K562 (cell line): ENCODE data around the gene IGLON5. TPM values are rescaled to one million over a fixed set of nuclear protein-coding genes. Genes with fewer than 3 reads are reported as not detected.

Experiments used
- ARID3A ChIP-seq: IDR thresholded peaks from 2 replicates; pipeline ENCODE4 v1.6.1; 2012; ENCODE audit warnings: low read depth, low read length, improper control_type of control experiment, borderline replicate concordance
- SIRT6 ChIP-seq: IDR thresholded peaks from one replicate; pipeline ENCODE4 v1.6.1; 2012; ENCODE audit warnings: low read depth, mild to moderate bottlenecking, control low read depth, inconsistent platforms, low read length, moderate library complexity
- ZNF197 ChIP-seq: fragments of 200-800 bp; sonication (Bioruptor generic); IDR thresholded peaks from 2 replicates; pipeline ENCODE4 v1.6.1; 2016; ENCODE audit warnings: low read depth, missing genetic modification characterization, missing compliant biosample characterization
- polyA plus RNA-seq, 8 experiments: library from polyadenylated mRNA; depleted of rRNA in 4 of 8; stranded (reverse) in 5 of 8; unstranded in 3 of 8; fragments of >200 nt; fragmentation: Nextera tagmentation in 2 of 8; fragmentation: Illumina TruSeq in 1 of 8; extraction: Ambion mirVana in 2 of 8; extraction: Trizol in 1 of 8; gene quantifications; 2 replicates each; pipeline versions ENCODE4 v1.2.1 to v1.2.3, GENCODE V29; 2011 to 2014; ENCODE audit warnings: inconsistent platforms in 1 of 8, missing spikeins in 1 of 8
- total RNA-seq, 7 experiments: library from RNA; depleted of rRNA in 6 of 7; stranded (reverse); fragments of >200 nt in 6 of 7; fragmentation: Illumina TruSeq in 2 of 7; extraction: Trizol in 2 of 7; gene quantifications; 2 replicates each; pipeline versions ENCODE4 v1.2.1 to v1.2.3, GENCODE V29; 2011 to 2021; ENCODE audit warnings: low replicate concordance in 1 of 7
- TF ChIP-seq, protein P1 (sequence below): fragments of 200-800 bp; sonication (Bioruptor generic); IDR thresholded peaks from 2 replicates; pipeline ENCODE4 v1.6.1; 2017; ENCODE audit warnings: missing genetic modification characterization, missing compliant biosample characterization

IGLON5 gene
- total and polyA plus RNA-seq, 9 of the 15 experiments (the other 6 are each of a cell fraction or from before 2014, with no cell fraction given) = 0.03 to 0.22 (median 0.14) TPM; not detected in 2

GRCh38 chr19:51339313-51339686, 27.9 kb downstream of the IGLON5 start (continued):
- TF ChIP-seq ARID3A (no peak), ZNF197 (no peak), SIRT6 (no peak)
- TF ChIP-seq, protein P1, sequence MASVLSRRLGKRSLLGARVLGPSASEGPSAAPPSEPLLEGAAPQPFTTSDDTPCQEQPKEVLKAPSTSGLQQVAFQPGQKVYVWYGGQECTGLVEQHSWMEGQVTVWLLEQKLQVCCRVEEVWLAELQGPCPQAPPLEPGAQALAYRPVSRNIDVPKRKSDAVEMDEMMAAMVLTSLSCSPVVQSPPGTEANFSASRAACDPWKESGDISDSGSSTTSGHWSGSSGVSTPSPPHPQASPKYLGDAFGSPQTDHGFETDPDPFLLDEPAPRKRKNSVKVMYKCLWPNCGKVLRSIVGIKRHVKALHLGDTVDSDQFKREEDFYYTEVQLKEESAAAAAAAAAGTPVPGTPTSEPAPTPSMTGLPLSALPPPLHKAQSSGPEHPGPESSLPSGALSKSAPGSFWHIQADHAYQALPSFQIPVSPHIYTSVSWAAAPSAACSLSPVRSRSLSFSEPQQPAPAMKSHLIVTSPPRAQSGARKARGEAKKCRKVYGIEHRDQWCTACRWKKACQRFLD = no peak
